A673 (cell line): Measurements from ENCODE around the gene ENO1. TPM values are rescaled to one million over a fixed set of nuclear protein-coding genes. Genes with fewer than 3 reads are reported as not detected.

Experiments
- BruUV-seq: library from RNA; stranded (reverse); fragments of 400-500 nt; replicated peaks from 2 replicates; lab custom pipeline; 2021; lab: Mats Ljungman, UMichigan
- CTCF ChIA-PET: fragments of 300-600 bp; sonication (Branson Sonifier 250); formaldehyde crosslinking; loops from one replicate; lab custom pipeline; 2022; ENCODE audit warnings: antibody characterized with exemption; lab: Charles Lee
- POLR2A ChIA-PET: fragments of 300-600 bp; sonication (Branson Sonifier 250); formaldehyde crosslinking; loops from one replicate; lab custom pipeline; 2022; ENCODE audit warnings: antibody characterized with exemption; ENCODE audit not compliant: low non-redundant PET; lab: Charles Lee
- DNase-seq: peaks from one replicate; pipeline ENCODE4 v3.0.0-alpha.2; 2015; ENCODE audit warnings: low spot score
- H3K27ac ChIP-seq: fragments of 200-600 bp; sonication (generic); 2 replicates; pipeline ENCODE4 v1.5.1; 2016; ENCODE audit warnings: mixed run types, low read depth, mild to moderate bottlenecking, mixed read lengths, antibody characterized with exemption, low read length; ENCODE audit not compliant: poor library complexity, severe bottlenecking
- H3K27me3 ChIP-seq: fragments of 200-600 bp; sonication (generic); replicated peaks from 2 replicates; pipeline ENCODE4 v1.6.1; 2017; ENCODE audit warnings: mixed run types, low read depth, mild to moderate bottlenecking, mixed read lengths, antibody characterized with exemption, low read length; ENCODE audit not compliant: insufficient read depth, poor library complexity
- H3K36me3 ChIP-seq: fragments of 200-600 bp; sonication (generic); 2 replicates; pipeline ENCODE4 v1.6.1; 2016; ENCODE audit warnings: mixed run types, mild to moderate bottlenecking, mixed read lengths, antibody characterized with exemption, low read length; ENCODE audit not compliant: insufficient read depth, poor library complexity, severe bottlenecking
- H3K4me1 ChIP-seq: fragments of 200-600 bp; sonication (generic); 2 replicates; pipeline ENCODE4 v1.6.1; 2017; ENCODE audit warnings: mixed run types, mild to moderate bottlenecking, mixed read lengths, antibody characterized with exemption, low read length; ENCODE audit not compliant: insufficient read depth, poor library complexity, severe bottlenecking
- H3K4me3 ChIP-seq: fragments of 200-600 bp; sonication (generic); 2 replicates; pipeline ENCODE4 v1.5.1; 2016; ENCODE audit warnings: low read depth, mixed run types, mild to moderate bottlenecking, mixed read lengths, low read length; ENCODE audit not compliant: poor library complexity, severe bottlenecking
- H3K9me3 ChIP-seq: fragments of 200-600 bp; sonication (generic); 2 replicates; pipeline ENCODE4 v1.6.1; 2016; ENCODE audit warnings: mixed run types, low read depth, mild to moderate bottlenecking, mixed read lengths, antibody characterized with exemption, low read length; ENCODE audit not compliant: poor library complexity, severe bottlenecking
- EZH2 ChIP-seq: fragments of 200-600 bp; sonication (generic); IDR thresholded peaks from 2 replicates; pipeline ENCODE4 v1.6.1; 2017; ENCODE audit warnings: borderline replicate concordance, low read depth, mild to moderate bottlenecking, mixed read lengths, antibody characterized with exemption, low read length; ENCODE audit not compliant: poor library complexity, severe bottlenecking
- intact Hi-C: fragments of 100-400 bp; cut with micrococcal nuclease; formaldehyde crosslinking; loops from one replicate; pipeline ENCODE4 v1.10.0; 2022; ENCODE audit not compliant: unreplicated experiment
- total RNA-seq: library from RNA; stranded (reverse); gene quantifications from 2 replicates; pipeline ENCODE4 v1.2.3, GENCODE V29; 2021
- TF ChIP-seq, protein P1 (sequence below): fragments of 300-800, 200-600 bp; sonication (generic); conservative IDR thresholded peaks from 2 replicates; pipeline ENCODE4 v1.5.1; 2017; ENCODE audit warnings: low read depth, mild to moderate bottlenecking, antibody characterized with exemption, low read length, moderate library complexity, mixed read lengths

Gene ENO1
- total RNA-seq, 1 experiment from 2014 or later: 2,659 TPM

DNA sequence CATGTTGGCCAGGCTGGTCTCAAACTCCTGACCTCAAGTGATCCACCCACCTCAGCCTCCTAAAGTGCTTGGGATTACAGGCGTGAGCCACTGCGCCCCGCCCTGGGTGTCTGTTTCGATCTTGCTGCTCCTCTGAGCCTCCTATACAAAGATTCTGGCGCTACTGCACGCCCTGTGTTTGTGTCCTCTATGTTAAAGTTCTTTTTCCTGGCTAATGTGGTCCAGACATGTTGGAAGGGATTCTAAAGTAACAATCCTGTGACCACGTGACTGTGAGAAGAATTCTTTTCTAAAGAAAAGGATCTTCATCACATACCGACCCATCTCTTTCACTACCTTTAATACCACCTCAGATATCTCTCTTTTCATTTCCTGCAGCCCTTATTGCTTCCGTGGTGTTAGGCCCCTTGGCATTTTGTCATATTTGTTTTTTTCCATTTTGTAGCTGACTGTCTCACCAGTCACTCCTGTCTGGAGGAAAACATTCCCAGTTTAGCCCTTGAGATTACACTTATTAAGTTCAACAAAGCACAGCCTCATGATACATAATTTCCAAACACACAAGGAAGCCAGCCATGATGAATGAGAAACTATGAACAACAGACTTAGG, 27.2 kb upstream of the ENO1 start:
- intact Hi-C loops: no loop called here
- no peaks in the 10 kb centered on the region for H3K27me3 ChIP-seq
- no peak overlapping the region for H3K4me3 ChIP-seq
- TF ChIP-seq, protein P1, sequence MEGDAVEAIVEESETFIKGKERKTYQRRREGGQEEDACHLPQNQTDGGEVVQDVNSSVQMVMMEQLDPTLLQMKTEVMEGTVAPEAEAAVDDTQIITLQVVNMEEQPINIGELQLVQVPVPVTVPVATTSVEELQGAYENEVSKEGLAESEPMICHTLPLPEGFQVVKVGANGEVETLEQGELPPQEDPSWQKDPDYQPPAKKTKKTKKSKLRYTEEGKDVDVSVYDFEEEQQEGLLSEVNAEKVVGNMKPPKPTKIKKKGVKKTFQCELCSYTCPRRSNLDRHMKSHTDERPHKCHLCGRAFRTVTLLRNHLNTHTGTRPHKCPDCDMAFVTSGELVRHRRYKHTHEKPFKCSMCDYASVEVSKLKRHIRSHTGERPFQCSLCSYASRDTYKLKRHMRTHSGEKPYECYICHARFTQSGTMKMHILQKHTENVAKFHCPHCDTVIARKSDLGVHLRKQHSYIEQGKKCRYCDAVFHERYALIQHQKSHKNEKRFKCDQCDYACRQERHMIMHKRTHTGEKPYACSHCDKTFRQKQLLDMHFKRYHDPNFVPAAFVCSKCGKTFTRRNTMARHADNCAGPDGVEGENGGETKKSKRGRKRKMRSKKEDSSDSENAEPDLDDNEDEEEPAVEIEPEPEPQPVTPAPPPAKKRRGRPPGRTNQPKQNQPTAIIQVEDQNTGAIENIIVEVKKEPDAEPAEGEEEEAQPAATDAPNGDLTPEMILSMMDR: no peak
- no peak for TF ChIP-seq EZH2
- no peaks in the 10 kb centered on the region for H3K9me3 ChIP-seq
- ChIA-PET CTCF (no interaction called here), POLR2A (no interaction called here)
- no peaks in the 10 kb centered on the region for H3K4me1 ChIP-seq
- no peaks in the 10 kb centered on the region for H3K36me3 ChIP-seq
- no TSS peak for BruUV-seq
- H3K27ac ChIP-seq: no peak overlapping the region
- no peak for DNase-seq

DNA sequence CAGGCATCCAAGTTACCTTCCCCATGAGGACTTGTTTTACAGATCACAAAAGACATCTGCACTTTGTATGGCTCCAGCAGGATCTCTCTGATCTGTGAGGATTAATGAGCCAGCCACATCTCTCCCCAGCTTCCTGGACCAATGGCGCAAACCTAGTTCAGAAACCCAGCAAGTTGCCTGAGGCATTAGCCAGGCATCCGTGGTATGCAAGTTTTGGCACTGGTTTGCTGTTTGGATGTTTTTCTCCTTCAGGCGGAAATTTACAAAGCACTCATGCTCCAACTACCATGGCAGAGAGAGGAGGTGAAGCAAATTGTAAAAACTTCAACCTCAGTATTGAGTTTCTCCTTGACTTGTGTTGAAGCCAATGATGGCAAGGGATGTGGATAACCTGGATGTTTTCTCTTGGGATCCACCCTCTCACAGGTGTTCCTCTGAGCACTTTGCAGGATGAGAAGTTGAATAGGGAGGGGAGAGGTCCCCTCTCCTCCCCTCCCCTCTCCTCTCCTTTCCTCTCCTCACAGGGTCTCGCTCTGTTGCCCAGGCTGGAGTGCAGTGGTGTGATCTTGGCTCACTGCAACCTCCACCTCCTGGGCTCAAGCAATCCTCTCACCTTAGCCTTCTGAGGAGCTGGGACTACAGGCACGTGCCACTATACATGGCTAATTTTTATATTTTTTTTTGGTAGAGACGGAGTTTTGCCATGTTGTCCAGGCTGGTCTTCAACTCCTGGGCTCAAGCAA, 25.6 kb upstream of the ENO1 start:
- POLR2A ChIA-PET: no interaction called here
- no peak overlapping the region for H3K27ac ChIP-seq
- intact Hi-C loops: no loop called here

DNA sequence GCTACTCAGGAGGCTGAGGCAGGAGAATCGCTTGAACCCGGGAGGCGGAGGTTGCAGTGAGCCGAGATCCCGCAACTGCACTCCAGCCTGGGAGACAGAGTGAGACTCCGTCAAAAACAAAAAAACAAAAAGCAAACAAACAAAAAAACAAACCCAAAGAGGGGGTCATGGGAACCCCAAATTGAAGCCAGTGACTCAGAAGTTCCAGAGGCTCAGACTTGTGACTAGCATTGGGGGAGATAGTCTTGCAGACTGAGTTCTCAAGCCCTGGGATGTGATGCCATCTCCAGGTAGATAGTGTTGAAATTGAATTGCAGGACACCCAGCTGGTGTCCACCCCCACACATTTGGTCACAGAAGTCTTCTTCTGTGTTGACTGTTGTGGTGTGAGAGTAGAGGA, 24.9 kb upstream of the ENO1 start:
- no TSS peak for BruUV-seq
- TF ChIP-seq, protein P1: no peak
- TF ChIP-seq EZH2: no peak
- ChIA-PET CTCF (no interaction called here), POLR2A (no interaction called here)
- Histone ChIP-seq H3K36me3 (no peaks in the 10 kb centered on the region), H3K9me3 (no peaks in the 10 kb centered on the region), H3K4me1 (no peaks in the 10 kb centered on the region), H3K4me3 (no peak overlapping the region), H3K27me3 (no peaks in the 10 kb centered on the region), H3K27ac (no peak overlapping the region)
- intact Hi-C loops: no loop called here
- no peak for DNase-seq

More for the DNA sequence above, 25.6 kb upstream of the ENO1 start:
- TF ChIP-seq, protein P1: no peak
- TF ChIP-seq EZH2: no peak
- Histone ChIP-seq H3K27me3 (no peaks in the 10 kb centered on the region), H3K4me1 (no peaks in the 10 kb centered on the region), H3K36me3 (no peaks in the 10 kb centered on the region), H3K4me3 (no peak overlapping the region), H3K9me3 (no peaks in the 10 kb centered on the region)
- peak; percentile 79 for DNase-seq
- CTCF ChIA-PET: interaction anchor here (0.6 kb wide), 1 partner anchor 817 kb away, joined by 3 read pairs; no protein-coding TSS in a partner anchor
- BruUV-seq: no TSS peak
